ENCODE measurements around the gene KRT28. TPM values are rescaled to one million over a fixed set of nuclear protein-coding genes. Genes with fewer than 3 reads are reported as not detected.

KRT28 gene
- total RNA-seq, 1 donor from 2014 or later: not detected

DNA sequence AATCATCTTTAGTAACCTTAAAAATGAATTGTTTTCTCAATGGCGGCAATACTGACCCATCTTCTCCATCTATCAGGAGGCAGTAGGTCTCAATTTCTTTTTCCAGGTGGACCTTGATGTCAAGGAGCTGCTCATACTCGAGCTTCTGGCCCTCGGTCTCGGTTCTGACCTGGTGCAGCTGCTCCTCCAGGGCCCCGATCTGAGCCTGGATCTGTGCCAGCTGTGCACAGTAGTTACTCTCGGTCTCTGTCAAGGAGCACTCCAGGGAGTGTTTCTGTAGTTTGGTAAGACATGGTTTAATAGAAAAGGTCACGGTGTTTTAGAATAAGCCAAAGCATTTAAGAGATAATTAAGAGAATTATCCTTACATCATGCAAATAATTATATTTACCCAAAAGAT is 22.3 kb downstream of the KRT28 start:
- H3K9me3 Mint-ChIP-seq (ENCODE audit: unreplicated experiment): no peaks in the 10 kb centered on the region
- DNase-seq (ENCODE audit: low spot score): no peak
- peaks cover 2% of the 10 kb centered on the region for H3K27me3 Mint-ChIP-seq (ENCODE audit: unreplicated experiment)
- H3K27ac Mint-ChIP-seq (ENCODE audit: unreplicated experiment): no peak overlapping the region
- H3K4me3 Mint-ChIP-seq (ENCODE audit: unreplicated experiment): no peak overlapping the region
- H3K36me3 Mint-ChIP-seq (ENCODE audit: low read depth, unreplicated experiment): no peaks in the 10 kb centered on the region
- H3K4me1 Mint-ChIP-seq (ENCODE audit: unreplicated experiment): no peaks in the 10 kb centered on the region
- TF ChIP-seq CTCF (IDR thresholded peaks at IDR 0.05; ENCODE audit: unreplicated experiment): no peak

- no peak overlapping the region for H3K27ac Mint-ChIP-seq (ENCODE audit: unreplicated experiment)
- no peak overlapping the region for H3K4me3 Mint-ChIP-seq (ENCODE audit: unreplicated experiment)
- TF ChIP-seq CTCF (IDR thresholded peaks at IDR 0.05; ENCODE audit: unreplicated experiment): no peak
- H3K9me3 Mint-ChIP-seq (ENCODE audit: unreplicated experiment): no peaks in the 10 kb centered on the region
- no peaks in the 10 kb centered on the region for H3K4me1 Mint-ChIP-seq (ENCODE audit: unreplicated experiment)
- no peaks in the 10 kb centered on the region for H3K36me3 Mint-ChIP-seq (ENCODE audit: low read depth, unreplicated experiment)
- no peaks in the 10 kb centered on the region for H3K27me3 Mint-ChIP-seq (ENCODE audit: unreplicated experiment)
- DNase-seq (ENCODE audit: low spot score): no peak
Measured at GRCh38 chr17:40775945-40776344, 23.8 kb downstream of the KRT28 start.

- Mint-ChIP-seq H3K27ac (ENCODE audit: unreplicated experiment) (no peak within 1 kb of the TSS), H3K4me3 (ENCODE audit: unreplicated experiment) (no peak within 1 kb of the TSS), H3K27me3 (ENCODE audit: unreplicated experiment) (no peaks in the 10 kb centered on the region), H3K4me1 (ENCODE audit: unreplicated experiment) (no peaks in the 10 kb centered on the region), H3K9me3 (ENCODE audit: unreplicated experiment) (no peaks in the 10 kb centered on the region), H3K36me3 (ENCODE audit: low read depth, unreplicated experiment) (no peaks in the 10 kb centered on the region)
- TF ChIP-seq CTCF (IDR thresholded peaks at IDR 0.05; ENCODE audit: unreplicated experiment): no peak
- no peak for DNase-seq (ENCODE audit: low spot score)
Measured at GRCh38 chr17:40772101-40772500, 27.7 kb downstream of the KRT28 start, which contains the start of gene KRT26. Gene KRT26 (minus strand): TSS chr17:40772201. CDS start chr17:40772113, 88 bp downstream.

- no peak for DNase-seq (ENCODE audit: low spot score)
- Mint-ChIP-seq H3K27ac (ENCODE audit: unreplicated experiment) (no peak overlapping the region), H3K27me3 (ENCODE audit: unreplicated experiment) (no peaks in the 10 kb centered on the region), H3K36me3 (ENCODE audit: low read depth, unreplicated experiment) (peaks cover 4% of the 10 kb centered on the region), H3K4me3 (ENCODE audit: unreplicated experiment) (no peak overlapping the region), H3K9me3 (ENCODE audit: unreplicated experiment) (peaks cover 5% of the 10 kb centered on the region), H3K4me1 (ENCODE audit: unreplicated experiment) (no peaks in the 10 kb centered on the region)
- TF ChIP-seq CTCF (IDR thresholded peaks at IDR 0.05; ENCODE audit: unreplicated experiment): no peak
Measured at GRCh38 chr17:40765657-40766056, 34.1 kb downstream of the KRT28 start.

GRCh38 chr17:40763752-40764151 is 36.0 kb downstream of the KRT28 start:
- DNase-seq (ENCODE audit: low spot score): no peak
- Mint-ChIP-seq H3K36me3 (ENCODE audit: low read depth, unreplicated experiment) (peaks cover 4% of the 10 kb centered on the region), H3K9me3 (ENCODE audit: unreplicated experiment) (peaks cover 5% of the 10 kb centered on the region), H3K4me1 (ENCODE audit: unreplicated experiment) (no peaks in the 10 kb centered on the region), H3K27me3 (ENCODE audit: unreplicated experiment) (no peaks in the 10 kb centered on the region), H3K27ac (ENCODE audit: unreplicated experiment) (no peak overlapping the region), H3K4me3 (ENCODE audit: unreplicated experiment) (no peak overlapping the region)
- TF ChIP-seq CTCF (IDR thresholded peaks at IDR 0.05; ENCODE audit: unreplicated experiment): no peak
